T-helper 2 cell treated with Interferon-gamma antibody and Interleukin-4, amounts not matched to agents 5 μg/mL and 100 μg/mL, for 36 hours (primary cell): ENCODE data around the gene GGN.

Experiments used
- DNase-seq: peaks from one replicate; pipeline ENCODE4 v3.0.0; 2021; ENCODE audit warnings: low spot score
- H3K27ac Mint-ChIP-seq: one replicate; pipeline ENCODE4 v1.8.0; 2021; ENCODE audit warnings: mild to moderate bottlenecking, mixed read lengths
- H3K27me3 Mint-ChIP-seq: one replicate; pipeline ENCODE4 v1.8.0; 2021; ENCODE audit warnings: low read depth, mixed read lengths
- H3K36me3 Mint-ChIP-seq: one replicate; pipeline ENCODE4 v1.8.0; 2021; ENCODE audit warnings: low read depth, mixed read lengths
- H3K4me1 Mint-ChIP-seq: one replicate; pipeline ENCODE4 v1.8.0; 2021; ENCODE audit warnings: low read depth, mixed read lengths
- H3K4me3 Mint-ChIP-seq: one replicate; pipeline ENCODE4 v1.8.0; 2022; ENCODE audit warnings: mild to moderate bottlenecking, moderate library complexity, mixed read lengths
- H3K9me3 Mint-ChIP-seq: one replicate; pipeline ENCODE4 v1.8.0; 2021; ENCODE audit warnings: mixed read lengths

Gene GGN

GRCh38 chr19:38402623-38402966 lies 14.8 kb upstream of the GGN start:
- no peak for DNase-seq
- H3K27me3 Mint-ChIP-seq, result peaks cover 3% of the 10 kb centered on the region
- H3K9me3 Mint-ChIP-seq, result no peaks in the 10 kb centered on the region
- H3K4me1 Mint-ChIP-seq, result peaks cover 12% of the 10 kb centered on the region
- H3K4me3 Mint-ChIP-seq, result peak overlapping the region; percentile 89
- H3K36me3 Mint-ChIP-seq, result peaks cover 11% of the 10 kb centered on the region
- H3K27ac Mint-ChIP-seq, result peak overlapping the region; percentile 97

DNA sequence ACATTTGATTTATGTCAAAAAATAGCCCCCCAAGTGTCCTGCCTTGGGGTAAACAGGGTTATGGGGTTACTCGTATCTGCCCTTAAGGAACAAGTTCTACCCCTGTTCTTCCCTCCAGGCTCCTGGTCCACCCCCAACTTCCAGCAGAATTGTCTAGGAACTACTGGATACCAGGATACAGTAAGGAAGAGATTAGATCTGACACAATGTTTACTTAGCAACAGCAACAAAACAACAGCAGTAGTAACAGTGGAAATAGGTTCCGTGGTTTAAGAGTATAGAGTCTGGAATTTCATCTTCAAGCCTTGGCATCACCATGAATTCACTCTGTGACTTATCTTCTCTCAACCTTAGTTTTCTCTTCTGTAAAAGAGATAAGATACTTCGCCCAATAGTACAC lies 13.3 kb upstream of the GGN start:
- Mint-ChIP-seq H3K4me3 (no peak overlapping the region), H3K4me1 (peaks cover 19% of the 10 kb centered on the region), H3K9me3 (no peaks in the 10 kb centered on the region), H3K36me3 (peaks cover 10% of the 10 kb centered on the region), H3K27me3 (peaks cover 5% of the 10 kb centered on the region), H3K27ac (no peak overlapping the region)
- DNase-seq, result no peak

- H3K4me1 Mint-ChIP-seq, result peaks cover 19% of the 10 kb centered on the region
- H3K4me3 Mint-ChIP-seq, result no peak overlapping the region
- peaks cover 5% of the 10 kb centered on the region for H3K27me3 Mint-ChIP-seq
- H3K27ac Mint-ChIP-seq, result peak overlapping the region; percentile 65
- no peak for DNase-seq
- H3K9me3 Mint-ChIP-seq, result no peaks in the 10 kb centered on the region
- peaks cover 8% of the 10 kb centered on the region for H3K36me3 Mint-ChIP-seq
Observed at GRCh38 chr19:38400361-38400760, 12.5 kb upstream of the GGN start.

DNA sequence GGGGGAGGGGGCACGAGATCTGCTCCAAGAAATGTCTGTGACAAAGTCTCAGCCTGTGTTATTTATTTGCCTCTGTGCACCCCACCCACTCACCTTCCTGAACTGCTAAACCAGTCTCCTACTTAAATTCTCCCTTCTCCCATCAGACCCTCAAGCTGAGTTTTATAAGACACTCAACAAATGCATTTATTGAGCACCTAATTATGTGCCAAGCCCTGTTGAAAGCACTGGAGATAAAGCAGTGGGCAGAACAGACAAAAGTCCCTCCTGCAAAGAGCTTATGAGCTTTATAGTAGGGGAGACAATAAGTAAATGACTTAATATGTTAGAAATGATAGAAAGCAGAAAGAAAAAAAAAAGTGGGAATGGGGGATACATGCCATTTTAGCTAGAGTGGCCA lies 11.7 kb upstream of the GGN start:
- Mint-ChIP-seq H3K4me3 (no peak overlapping the region), H3K9me3 (no peaks in the 10 kb centered on the region), H3K27ac (peak overlapping the region; percentile 15), H3K36me3 (peaks cover 5% of the 10 kb centered on the region), H3K4me1 (peaks cover 21% of the 10 kb centered on the region), H3K27me3 (peaks cover 5% of the 10 kb centered on the region)
- DNase-seq, result no peak

- Mint-ChIP-seq H3K4me3 (no peak overlapping the region), H3K9me3 (no peaks in the 10 kb centered on the region), H3K4me1 (peaks cover 23% of the 10 kb centered on the region), H3K27ac (no peak overlapping the region), H3K36me3 (peaks cover 5% of the 10 kb centered on the region), H3K27me3 (peaks cover 6% of the 10 kb centered on the region)
- DNase-seq, result no peak
Observed at GRCh38 chr19:38399081-38399480, 11.2 kb upstream of the GGN start.

- peaks cover 5% of the 10 kb centered on the region for H3K36me3 Mint-ChIP-seq
- peak overlapping the region; percentile 81 for H3K4me3 Mint-ChIP-seq
- DNase-seq, result peak; percentile 53
- H3K9me3 Mint-ChIP-seq, result no peaks in the 10 kb centered on the region
- H3K27me3 Mint-ChIP-seq, result peaks cover 24% of the 10 kb centered on the region
- peaks cover 21% of the 10 kb centered on the region for H3K4me1 Mint-ChIP-seq
- peak overlapping the region; percentile 84 for H3K27ac Mint-ChIP-seq
Observed at GRCh38 chr19:38395381-38396114, 7.7 kb upstream of the GGN start.

- peak; percentile 78 for DNase-seq
- Mint-ChIP-seq H3K27me3 (peaks cover 29% of the 10 kb centered on the region), H3K36me3 (peaks cover 5% of the 10 kb centered on the region), H3K4me1 (peaks cover 22% of the 10 kb centered on the region), H3K9me3 (no peaks in the 10 kb centered on the region), H3K27ac (peak overlapping the region; percentile 84), H3K4me3 (peak overlapping the region; percentile 83)
Observed at GRCh38 chr19:38394488-38394887, 6.7 kb upstream of the GGN start.

GRCh38 chr19:38392707-38393308 lies 5.0 kb upstream of the GGN start:
- no peak overlapping the region for H3K4me3 Mint-ChIP-seq
- peak; percentile 45 for DNase-seq
- H3K27me3 Mint-ChIP-seq, result peaks cover 33% of the 10 kb centered on the region
- H3K36me3 Mint-ChIP-seq, result peaks cover 5% of the 10 kb centered on the region
- H3K27ac Mint-ChIP-seq, result no peak overlapping the region
- no peaks in the 10 kb centered on the region for H3K9me3 Mint-ChIP-seq
- H3K4me1 Mint-ChIP-seq, result peaks cover 28% of the 10 kb centered on the region

DNA sequence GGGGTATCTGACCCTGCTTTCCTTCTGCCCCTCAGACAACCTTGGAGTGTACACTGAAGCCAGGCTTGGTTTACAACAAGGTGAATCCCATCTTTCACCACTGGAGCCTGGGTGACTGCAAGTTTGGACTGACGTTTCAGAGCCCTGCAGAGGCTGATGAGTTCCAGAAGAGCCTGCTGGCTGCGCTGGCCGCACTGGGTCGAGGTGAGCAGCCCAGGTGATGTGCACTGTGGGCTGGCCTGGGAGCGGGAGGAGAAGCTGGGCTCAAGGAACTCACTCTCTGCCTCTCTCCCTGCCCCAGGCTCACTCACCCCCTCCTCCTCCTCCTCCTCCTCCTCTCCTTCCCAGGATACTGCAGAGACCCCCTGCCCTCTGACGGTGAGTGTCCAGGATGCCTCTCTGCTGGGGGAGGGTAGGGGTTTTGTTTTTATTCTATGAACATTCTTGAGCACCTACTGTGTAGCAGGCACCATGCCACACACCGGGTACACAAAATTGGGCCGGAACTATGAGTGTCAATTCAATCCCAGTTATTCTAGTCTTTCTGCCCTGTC lies 4.2 kb upstream of the GGN start:
- Mint-ChIP-seq H3K9me3 (no peaks in the 10 kb centered on the region), H3K27me3 (peaks cover 31% of the 10 kb centered on the region), H3K27ac (no peak overlapping the region), H3K36me3 (peaks cover 5% of the 10 kb centered on the region), H3K4me1 (peaks cover 31% of the 10 kb centered on the region), H3K4me3 (no peak overlapping the region)
- no peak for DNase-seq

GRCh38 chr19:38389957-38390924 lies 2.4 kb upstream of the GGN start:
- DNase-seq, result no peak
- H3K36me3 Mint-ChIP-seq, result peaks cover 4% of the 10 kb centered on the region
- H3K27me3 Mint-ChIP-seq, result peaks cover 31% of the 10 kb centered on the region
- H3K27ac Mint-ChIP-seq, result no peak overlapping the region
- H3K4me1 Mint-ChIP-seq, result peaks cover 25% of the 10 kb centered on the region
- H3K9me3 Mint-ChIP-seq, result no peaks in the 10 kb centered on the region
- H3K4me3 Mint-ChIP-seq, result peak overlapping the region; percentile 13

DNA sequence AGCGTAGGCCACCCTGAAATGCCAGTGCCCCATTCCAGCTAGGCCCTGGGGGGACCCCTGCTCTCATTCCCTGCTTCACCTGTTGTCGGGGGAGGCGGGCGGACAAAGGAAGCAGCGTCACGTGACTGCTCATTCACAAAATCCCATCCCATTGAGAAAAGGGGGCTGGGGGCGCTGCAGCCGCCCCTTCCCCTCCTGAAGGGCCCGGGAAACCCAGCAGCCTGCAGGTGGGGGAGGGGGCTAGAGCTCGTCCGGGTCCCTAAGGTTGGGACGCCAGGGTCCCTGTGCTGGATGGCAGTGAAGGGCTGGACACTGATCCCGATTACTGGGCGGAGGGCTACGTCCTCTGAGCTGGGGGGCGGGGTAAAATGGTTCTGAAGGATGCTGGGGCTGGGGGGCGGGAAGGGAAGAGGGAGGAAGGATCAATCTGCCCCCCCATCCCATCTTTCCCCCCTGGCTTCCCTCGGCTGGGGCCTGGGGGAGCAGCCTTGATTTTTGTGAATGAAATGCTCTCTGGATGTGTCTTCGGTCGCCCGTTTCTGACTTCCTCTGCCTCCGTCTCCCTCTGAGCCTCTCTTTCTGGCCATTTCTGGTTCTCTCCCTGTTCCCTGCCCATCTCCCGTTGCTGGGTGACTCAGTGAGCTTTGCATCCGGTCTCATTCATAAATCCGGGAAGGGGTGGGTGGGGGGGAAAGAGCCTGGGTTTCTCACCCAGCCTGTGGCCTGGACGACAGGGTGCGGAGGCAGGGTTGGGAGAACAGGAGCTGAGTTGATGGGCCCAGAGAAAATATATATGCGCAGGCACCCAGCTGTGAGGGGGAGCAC lies 1.5 kb upstream of the GGN start:
- H3K9me3 Mint-ChIP-seq, result no peaks in the 10 kb centered on the region
- peaks cover 31% of the 10 kb centered on the region for H3K27me3 Mint-ChIP-seq
- peak overlapping the region; percentile 49 for H3K4me3 Mint-ChIP-seq
- H3K36me3 Mint-ChIP-seq, result peaks cover 13% of the 10 kb centered on the region
- no peak for DNase-seq
- peaks cover 20% of the 10 kb centered on the region for H3K4me1 Mint-ChIP-seq
- H3K27ac Mint-ChIP-seq, result no peak overlapping the region

- peaks cover 27% of the 10 kb centered on the region for H3K27me3 Mint-ChIP-seq
Observed at GRCh38 chr19:38388349-38389100, 691 bp upstream of the GGN start, which contains the start of gene SPRED3. TSS of gene SPRED3 (plus strand) at chr19:38388697. CDS start at chr19:38390303, 1,606 bp downstream.

More at GRCh38 chr19:38388349-38389100, 691 bp upstream of the GGN start, which contains the start of gene SPRED3:
- H3K4me3 Mint-ChIP-seq, result peak within 1 kb of the TSS; percentile 89
- H3K9me3 Mint-ChIP-seq, result no peaks in the 10 kb centered on the region
- DNase-seq, result no peak
- peaks cover 15% of the 10 kb centered on the region for H3K4me1 Mint-ChIP-seq
- peaks cover 18% of the 10 kb centered on the region for H3K36me3 Mint-ChIP-seq
- H3K27ac Mint-ChIP-seq, result peak within 1 kb of the TSS; percentile 90
